Measurements from ENCODE around the gene LYRM4.

Gene LYRM4

DNA sequence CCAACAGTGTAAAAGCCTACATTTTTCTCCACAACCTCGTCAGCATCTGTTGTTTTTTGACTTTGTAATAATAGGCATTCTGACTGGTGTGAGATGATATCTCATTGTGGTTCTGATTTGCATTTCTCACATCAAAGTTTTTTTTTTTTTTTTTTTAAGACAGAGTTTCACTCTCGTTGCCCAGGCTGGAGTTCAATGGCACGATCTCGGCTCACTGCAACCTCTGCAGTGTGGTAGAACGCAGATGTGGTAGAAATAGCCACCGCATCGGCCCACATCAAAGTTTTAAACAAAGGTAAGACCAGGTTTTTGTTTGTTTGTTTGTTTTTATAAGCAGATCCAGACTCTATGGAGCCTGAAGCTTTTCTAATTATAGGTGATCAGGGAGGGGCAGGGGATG is 188.3 kb downstream of the LYRM4 start:
- WGBS = 93% methylated on average over 6 of the region's 7 CpGs
- H3K79me1 ChIP-seq (replicated peaks; ENCODE audit: low read length, poor library complexity, severe bottlenecking) = no peaks in the 10 kb centered on the region
- H3K4ac ChIP-seq (ENCODE audit: low read depth in 1 of 2, low read length in 2 of 2) = no peak overlapping the region

DNA sequence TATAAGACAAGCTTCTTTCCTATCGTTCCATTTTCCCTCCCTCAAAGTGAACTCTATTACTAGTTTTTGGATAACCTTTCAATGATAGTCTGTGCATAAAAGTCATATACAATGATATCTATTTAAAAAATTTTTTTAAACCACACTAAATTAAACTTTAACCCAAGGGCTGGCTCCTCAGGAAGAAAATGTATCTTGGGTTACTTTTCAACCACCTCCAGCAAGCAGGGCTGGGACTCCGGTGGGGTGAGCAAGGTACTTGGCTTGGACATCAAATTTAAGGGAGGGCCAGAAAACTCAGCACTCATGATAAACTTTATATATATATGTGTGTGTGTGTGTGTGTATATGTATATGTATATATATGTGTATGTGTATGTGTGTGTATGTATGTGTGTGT is 189.5 kb downstream of the LYRM4 start:
- no peak overlapping the region for H3K14ac ChIP-seq (ENCODE audit: low read length in 2 of 2)
- H3K4me1 ChIP-seq (ENCODE audit: control insufficient read depth, insufficient read depth, low read depth, low read length) = peaks cover 7% of the 10 kb centered on the region
- no peak overlapping the region for H2AFZ ChIP-seq (ENCODE audit: low read depth, low read length)
- H4K8ac ChIP-seq (ENCODE audit: low read length) = no peak overlapping the region
- no peak overlapping the region for H3K23ac ChIP-seq (ENCODE audit: low read length in 2 of 2)
- no peak overlapping the region for H2BK120ac ChIP-seq (ENCODE audit: low read depth, low read length)
- no peak overlapping the region for H3K27ac ChIP-seq (ENCODE audit: low read length, poor library complexity, severe bottlenecking)
- H4K91ac ChIP-seq (ENCODE audit: low read length) = no peak overlapping the region
- no peak overlapping the region for H3K4ac ChIP-seq (ENCODE audit: low read depth in 1 of 2, low read length in 2 of 2)
- no peak overlapping the region for H3K4me3 ChIP-seq (ENCODE audit: insufficient read depth in 1 of 2, low read depth in 1 of 2, low read length in 2 of 2)
- no peak overlapping the region for H2BK5ac ChIP-seq (ENCODE audit: low read depth, low read length, poor library complexity, severe bottlenecking)
- DNase-seq = no peak
- WGBS = 100% methylated on average over 1 of the region's 2 CpGs
- no peak overlapping the region for H2AK5ac ChIP-seq (ENCODE audit: low read length, severe bottlenecking)
- no peak overlapping the region for H3K18ac ChIP-seq (ENCODE audit: low read depth in 1 of 2, low read length in 2 of 2)
- H3K9ac ChIP-seq (ENCODE audit: low read length) = no peak overlapping the region
- H3K9me3 ChIP-seq (ENCODE audit: control insufficient read depth, low read length) = no peaks in the 10 kb centered on the region
- no peaks in the 10 kb centered on the region for H3K27me3 ChIP-seq (ENCODE audit: control insufficient read depth in 1 of 2, insufficient read depth in 1 of 2, low read length in 2 of 2)
- no peak overlapping the region for H2BK15ac ChIP-seq (ENCODE audit: low read depth, poor library complexity, severe bottlenecking)
- no peaks in the 10 kb centered on the region for H3K79me1 ChIP-seq (replicated peaks; ENCODE audit: low read length, poor library complexity, severe bottlenecking)
- H3K36me3 ChIP-seq (ENCODE audit: control insufficient read depth in 1 of 2, insufficient read depth in 2 of 2, low read depth in 1 of 2, low read length in 2 of 2) = no peaks in the 10 kb centered on the region
- no peak overlapping the region for H3K4me2 ChIP-seq (ENCODE audit: low read length, poor library complexity, severe bottlenecking)
- H2BK12ac ChIP-seq (ENCODE audit: low read length in 2 of 2) = no peak overlapping the region

More for the DNA sequence above, 188.3 kb downstream of the LYRM4 start:
- H3K27me3 ChIP-seq (ENCODE audit: control insufficient read depth in 1 of 2, insufficient read depth in 1 of 2, low read length in 2 of 2) = no peaks in the 10 kb centered on the region
- H3K18ac ChIP-seq (ENCODE audit: low read depth in 1 of 2, low read length in 2 of 2) = no peak overlapping the region
- no peak overlapping the region for H2BK12ac ChIP-seq (ENCODE audit: low read length in 2 of 2)
- peaks cover 7% of the 10 kb centered on the region for H3K4me1 ChIP-seq (ENCODE audit: control insufficient read depth, insufficient read depth, low read depth, low read length)
- no peak overlapping the region for H3K14ac ChIP-seq (ENCODE audit: low read length in 2 of 2)
- no peaks in the 10 kb centered on the region for H3K36me3 ChIP-seq (ENCODE audit: control insufficient read depth in 1 of 2, insufficient read depth in 2 of 2, low read depth in 1 of 2, low read length in 2 of 2)
- H3K9ac ChIP-seq (ENCODE audit: low read length) = no peak overlapping the region
- H2AK5ac ChIP-seq (ENCODE audit: low read length, severe bottlenecking) = no peak overlapping the region
- H3K4me3 ChIP-seq (ENCODE audit: insufficient read depth in 1 of 2, low read depth in 1 of 2, low read length in 2 of 2) = no peak overlapping the region
- H4K8ac ChIP-seq (ENCODE audit: low read length) = no peak overlapping the region
- H3K4me2 ChIP-seq (ENCODE audit: low read length, poor library complexity, severe bottlenecking) = no peak overlapping the region
- no peak overlapping the region for H4K91ac ChIP-seq (ENCODE audit: low read length)
- H2AFZ ChIP-seq (ENCODE audit: low read depth, low read length) = no peak overlapping the region
- H2BK15ac ChIP-seq (ENCODE audit: low read depth, poor library complexity, severe bottlenecking) = no peak overlapping the region
- no peaks in the 10 kb centered on the region for H3K9me3 ChIP-seq (ENCODE audit: control insufficient read depth, low read length)
- H2BK5ac ChIP-seq (ENCODE audit: low read depth, low read length, poor library complexity, severe bottlenecking) = no peak overlapping the region
- no peak overlapping the region for H2BK120ac ChIP-seq (ENCODE audit: low read depth, low read length)
- no peak for DNase-seq
- no peak overlapping the region for H3K23ac ChIP-seq (ENCODE audit: low read length in 2 of 2)
- H3K27ac ChIP-seq (ENCODE audit: low read length, poor library complexity, severe bottlenecking) = no peak overlapping the region

DNA sequence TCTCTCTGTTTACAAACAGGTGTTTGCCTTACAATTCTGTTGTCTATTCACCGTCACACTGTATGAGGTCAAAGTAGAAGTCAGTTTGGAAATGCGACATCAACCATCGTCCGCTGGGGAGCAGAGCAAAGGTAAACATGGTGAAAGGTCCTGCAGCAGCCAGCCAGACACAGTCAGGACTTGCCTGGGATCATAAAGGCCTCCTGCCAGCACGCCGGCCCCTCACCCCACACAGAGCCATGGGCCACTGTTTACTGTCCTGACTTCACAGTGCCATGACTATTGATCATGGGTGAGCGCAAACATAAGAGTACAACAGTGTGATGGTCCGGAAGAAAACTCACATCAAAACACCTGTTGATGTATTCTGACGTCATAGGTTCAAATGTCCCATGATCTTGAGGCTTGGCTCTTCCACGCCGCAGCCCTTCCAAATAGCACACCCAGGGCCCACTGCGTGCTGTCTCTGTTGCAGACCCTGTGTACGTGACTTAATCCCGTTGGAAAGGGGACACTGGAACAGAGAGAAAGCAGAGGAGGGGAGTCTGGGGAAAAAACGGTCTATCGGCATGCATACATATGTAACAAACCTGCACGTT is 192.5 kb downstream of the LYRM4 start:
- H3K36me3 ChIP-seq (ENCODE audit: control insufficient read depth in 1 of 2, insufficient read depth in 2 of 2, low read depth in 1 of 2, low read length in 2 of 2) = no peaks in the 10 kb centered on the region
- no peak overlapping the region for H4K8ac ChIP-seq (ENCODE audit: low read length)
- no peak overlapping the region for H2BK15ac ChIP-seq (ENCODE audit: low read depth, poor library complexity, severe bottlenecking)
- no peaks in the 10 kb centered on the region for H3K79me1 ChIP-seq (replicated peaks; ENCODE audit: low read length, poor library complexity, severe bottlenecking)
- H2BK5ac ChIP-seq (ENCODE audit: low read depth, low read length, poor library complexity, severe bottlenecking) = no peak overlapping the region
- H3K23ac ChIP-seq (ENCODE audit: low read length in 2 of 2) = no peak overlapping the region
- H2AK5ac ChIP-seq (ENCODE audit: low read length, severe bottlenecking) = no peak overlapping the region
- H3K4ac ChIP-seq (ENCODE audit: low read depth in 1 of 2, low read length in 2 of 2) = no peak overlapping the region
- H3K9ac ChIP-seq (ENCODE audit: low read length) = no peak overlapping the region
- no peak overlapping the region for H3K4me3 ChIP-seq (ENCODE audit: insufficient read depth in 1 of 2, low read depth in 1 of 2, low read length in 2 of 2)
- no peak for DNase-seq
- no peak overlapping the region for H3K14ac ChIP-seq (ENCODE audit: low read length in 2 of 2)
- H4K91ac ChIP-seq (ENCODE audit: low read length) = no peak overlapping the region
- H3K18ac ChIP-seq (ENCODE audit: low read depth in 1 of 2, low read length in 2 of 2) = no peak overlapping the region
- peaks cover 7% of the 10 kb centered on the region for H3K4me1 ChIP-seq (ENCODE audit: control insufficient read depth, insufficient read depth, low read depth, low read length)
- H3K9me3 ChIP-seq (ENCODE audit: control insufficient read depth, low read length) = no peaks in the 10 kb centered on the region
- H2BK120ac ChIP-seq (ENCODE audit: low read depth, low read length) = no peak overlapping the region
- H2AFZ ChIP-seq (ENCODE audit: low read depth, low read length) = no peak overlapping the region
- no peaks in the 10 kb centered on the region for H3K27me3 ChIP-seq (ENCODE audit: control insufficient read depth in 1 of 2, insufficient read depth in 1 of 2, low read length in 2 of 2)
- no peak overlapping the region for H3K4me2 ChIP-seq (ENCODE audit: low read length, poor library complexity, severe bottlenecking)
- 94% methylated on average over 14 of the region's 17 CpGs for WGBS
- H3K27ac ChIP-seq (ENCODE audit: low read length, poor library complexity, severe bottlenecking) = no peak overlapping the region
- no peak overlapping the region for H2BK12ac ChIP-seq (ENCODE audit: low read length in 2 of 2)

DNA sequence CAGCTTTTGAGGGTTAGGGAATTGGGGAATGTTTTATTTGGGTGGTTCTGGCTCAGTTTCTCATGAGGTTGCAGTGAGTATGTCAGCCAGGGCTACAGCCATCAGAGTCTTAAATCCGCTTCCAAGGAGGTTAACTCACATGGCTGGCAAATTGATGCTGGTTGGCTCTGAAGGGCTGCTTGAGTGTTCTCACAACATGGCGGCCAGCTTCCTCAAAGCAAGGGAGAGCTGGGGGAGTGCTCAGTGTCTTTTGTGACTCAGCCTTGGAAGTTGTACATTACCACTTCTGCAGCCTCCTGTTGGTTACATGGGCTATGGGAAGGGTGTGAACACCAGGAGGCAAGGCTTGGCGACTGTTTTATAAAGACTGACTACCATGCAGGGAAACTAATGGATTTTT is 193.4 kb downstream of the LYRM4 start:
- Histone ChIP-seq H3K36me3 (ENCODE audit: control insufficient read depth in 1 of 2, insufficient read depth in 2 of 2, low read depth in 1 of 2, low read length in 2 of 2) (no peaks in the 10 kb centered on the region), H2AK5ac (ENCODE audit: low read length, severe bottlenecking) (no peak overlapping the region), H3K4me2 (ENCODE audit: low read length, poor library complexity, severe bottlenecking) (no peak overlapping the region), H3K4me3 (ENCODE audit: insufficient read depth in 1 of 2, low read depth in 1 of 2, low read length in 2 of 2) (no peak overlapping the region), H3K27me3 (ENCODE audit: control insufficient read depth in 1 of 2, insufficient read depth in 1 of 2, low read length in 2 of 2) (no peaks in the 10 kb centered on the region), H2AFZ (ENCODE audit: low read depth, low read length) (no peak overlapping the region), H2BK120ac (ENCODE audit: low read depth, low read length) (no peak overlapping the region), H3K14ac (ENCODE audit: low read length in 2 of 2) (no peak overlapping the region), H3K9ac (ENCODE audit: low read length) (no peak overlapping the region), H3K23ac (ENCODE audit: low read length in 2 of 2) (no peak overlapping the region), H2BK12ac (ENCODE audit: low read length in 2 of 2) (no peak overlapping the region), H3K4me1 (ENCODE audit: control insufficient read depth, insufficient read depth, low read depth, low read length) (peaks cover 7% of the 10 kb centered on the region), H4K8ac (ENCODE audit: low read length) (no peak overlapping the region), H3K4ac (ENCODE audit: low read depth in 1 of 2, low read length in 2 of 2) (no peak overlapping the region), H3K9me3 (ENCODE audit: control insufficient read depth, low read length) (no peaks in the 10 kb centered on the region), H3K79me1 (replicated peaks; ENCODE audit: low read length, poor library complexity, severe bottlenecking) (no peaks in the 10 kb centered on the region), H2BK5ac (ENCODE audit: low read depth, low read length, poor library complexity, severe bottlenecking) (no peak overlapping the region), H3K27ac (ENCODE audit: low read length, poor library complexity, severe bottlenecking) (no peak overlapping the region), H4K91ac (ENCODE audit: low read length) (no peak overlapping the region), H2BK15ac (ENCODE audit: low read depth, poor library complexity, severe bottlenecking) (no peak overlapping the region), H3K18ac (ENCODE audit: low read depth in 1 of 2, low read length in 2 of 2) (no peak overlapping the region)
- whole genome bisulfite sequencing = 100% methylated on average over 3 of the region's 3 CpGs
- no peak for DNase-seq

All from mesenchymal stem cell (in vitro differentiated cells and primary cell).